CD14-positive monocyte (primary cell): ENCODE measurements around the gene SHMT2. TPM values are rescaled to one million over a fixed set of nuclear protein-coding genes. Genes with fewer than 3 reads are reported as not detected.

Experiments used
- DNase-seq, 3 donors: peaks; one replicate each; pipeline ENCODE4 v3.0.0-alpha.2; 2011 to 2022
- H2AFZ ChIP-seq: 2 replicates; pipeline ENCODE4 v1.6.0; 2012; ENCODE audit warnings: mild to moderate bottlenecking, low read depth, low read length, inconsistent platforms; ENCODE audit not compliant: insufficient read depth, poor library complexity, severe bottlenecking
- H3K27ac ChIP-seq, 2 donors: 1 replicate in 1 of 2; 2 replicates in 1 of 2; pipeline ENCODE4 v1.5.1; 2012 to 2013; ENCODE audit warnings: low read length in 2 of 2, control low read depth in 1 of 2, inconsistent platforms in 1 of 2, low read depth in 1 of 2, mild to moderate bottlenecking in 1 of 2
- H3K27me3 ChIP-seq, 2 donors: one replicate each; pipeline versions ENCODE4 v1.6.0 to v1.6.1; 2011 to 2013; ENCODE audit warnings: low read length in 2 of 2; ENCODE audit not compliant: control insufficient read depth in 2 of 2, insufficient read depth in 2 of 2
- H3K36me3 ChIP-seq, 2 donors: replicated peaks in 1 of 2; 1 replicate in 1 of 2; 2 replicates in 1 of 2; pipeline versions ENCODE4 v1.5.1 to v1.6.1; 2012 to 2013; ENCODE audit warnings: low read length in 2 of 2, control low read depth in 1 of 2, inconsistent platforms in 1 of 2, mild to moderate bottlenecking in 1 of 2; ENCODE audit not compliant: insufficient read depth in 2 of 2, control insufficient read depth in 1 of 2
- H3K4me1 ChIP-seq, 2 donors: 1 replicate in 1 of 2; 2 replicates in 1 of 2; pipeline versions ENCODE4 v1.5.1 to v1.6.1; 2012 to 2013; ENCODE audit warnings: low read length in 2 of 2, control low read depth in 1 of 2, inconsistent platforms in 1 of 2, mild to moderate bottlenecking in 1 of 2, moderate library complexity in 1 of 2; ENCODE audit not compliant: insufficient read depth in 2 of 2, control insufficient read depth in 1 of 2
- H3K4me2 ChIP-seq: replicated peaks from 2 replicates; pipeline ENCODE3; 2012; ENCODE audit warnings: low read length, moderate library complexity, mild to moderate bottlenecking; ENCODE audit not compliant: poor library complexity, severe bottlenecking; ENCODE audit errors: extremely low read depth
- H3K4me3 ChIP-seq, 3 experiments: fragments of 200-600 bp in 1 of 3; sonication (generic) in 1 of 3; replicated peaks in 1 of 3; 1 replicate in 2 of 3; 2 replicates in 1 of 3; pipeline ENCODE4 v1.5.1; 2011 to 2013; ENCODE audit warnings: low read length in 3 of 3, mild to moderate bottlenecking in 3 of 3, control low read depth in 2 of 3, low read depth in 2 of 3, inconsistent platforms in 1 of 3, moderate library complexity in 1 of 3
- H3K79me2 ChIP-seq: 2 replicates; pipeline ENCODE4 v1.6.0; 2012; ENCODE audit warnings: mild to moderate bottlenecking, control low read depth, inconsistent platforms, low read length, moderate library complexity; ENCODE audit not compliant: insufficient read depth
- H3K9ac ChIP-seq: 2 replicates; pipeline ENCODE4 v1.6.0; 2017; ENCODE audit warnings: low read length, mild to moderate bottlenecking; ENCODE audit not compliant: insufficient read depth, poor library complexity, severe bottlenecking
- H3K9me3 ChIP-seq, 2 donors: replicated peaks in 1 of 2; 1 replicate in 1 of 2; 2 replicates in 1 of 2; pipeline versions ENCODE4 v1.5.1 to v1.6.1; 2012 to 2013; ENCODE audit warnings: low read length in 2 of 2, control low read depth in 1 of 2; ENCODE audit not compliant: control insufficient read depth in 1 of 2, insufficient read depth in 1 of 2
- H4K20me1 ChIP-seq: 2 replicates; pipeline ENCODE4 v1.6.0; 2012; ENCODE audit warnings: mild to moderate bottlenecking, low read length, control low read depth, moderate library complexity; ENCODE audit not compliant: insufficient read depth
- H3K27ac Mint-ChIP-seq, 7 donors: one replicate each; pipeline ENCODE4 v1.8.0; 2020; ENCODE audit warnings: mild to moderate bottlenecking in 7 of 7, mixed read lengths in 7 of 7, moderate library complexity in 6 of 7, inconsistent platforms in 2 of 7
- H3K27me3 Mint-ChIP-seq, 3 donors: one replicate each; pipeline ENCODE4 v1.8.0; 2021 to 2022; ENCODE audit warnings: low read depth in 3 of 3, mild to moderate bottlenecking in 3 of 3, mixed read lengths in 3 of 3, moderate library complexity in 3 of 3, inconsistent platforms in 1 of 3
- H3K36me3 Mint-ChIP-seq, 2 donors: one replicate each; pipeline ENCODE4 v1.8.0; 2020; ENCODE audit warnings: mixed read lengths in 2 of 2, inconsistent platforms in 1 of 2, mild to moderate bottlenecking in 1 of 2
- H3K4me1 Mint-ChIP-seq: one replicate; pipeline ENCODE4 v1.8.0; 2020; ENCODE audit warnings: mild to moderate bottlenecking, mixed read lengths
- H3K4me3 Mint-ChIP-seq, 2 donors: one replicate each; pipeline ENCODE4 v1.8.0; 2020; ENCODE audit warnings: mild to moderate bottlenecking in 2 of 2, mixed read lengths in 2 of 2, moderate library complexity in 1 of 2
- H3K9me3 Mint-ChIP-seq, 7 donors: one replicate each; pipeline ENCODE4 v1.8.0; 2020 to 2022; ENCODE audit warnings: mixed read lengths in 7 of 7, mild to moderate bottlenecking in 6 of 7, moderate library complexity in 6 of 7, inconsistent platforms in 2 of 7
- CTCF ChIP-seq: fragments of 200-600 bp; IDR thresholded peaks from one replicate; pipeline ENCODE4 v1.8.0; 2022; ENCODE audit warnings: antibody characterized with exemption, mild to moderate bottlenecking
- WGBS: methylation state at CpG from one replicate; pipeline ENCODE4 v1.1.5; 2013; ENCODE audit warnings: missing lambda C conversion rate; ENCODE audit not compliant: insufficient coverage; 5-methylcytosine and 5-hydroxymethylcytosine counted together
- intact Hi-C, 2 donors: fragments of 100-400 bp; cut with micrococcal nuclease; formaldehyde crosslinking; loops; one replicate each; pipeline versions ENCODE4 v1.15.0 to v1.15.1; 2023
- polyA plus RNA-seq, 3 donors: library from polyadenylated mRNA; depleted of rRNA in 1 of 3; unstranded in 2 of 3; stranded (reverse) in 1 of 3; fragments of 300-500 nt in 2 of 3; fragments of >200 nt in 1 of 3; fragmentation: Illumina TruSeq in 2 of 3; gene quantifications; 1 replicate in 2 of 3; 2 replicates in 1 of 3; pipeline ENCODE4 v1.2.3, GENCODE V29; 2012 to 2021

The SHMT2 gene
- polyA plus RNA-seq, 3 donors = 36.8 to 52.0 (median 39.8) TPM

GRCh38 chr12:57276935-57277563, 47.5 kb downstream of the SHMT2 start:
- no peaks in the 10 kb centered on the region for H3K27me3 Mint-ChIP-seq
- no peaks in the 10 kb centered on the region for H3K79me2 ChIP-seq
- DNase-seq = no peak
- no peaks in the 10 kb centered on the region for H3K9me3 ChIP-seq
- H3K4me1 Mint-ChIP-seq = peaks cover 2% of the 10 kb centered on the region
- peak overlapping the region in 2 of 7 donors; percentile 4 to 28 for H3K27ac Mint-ChIP-seq
- no peak overlapping the region for H3K4me3 Mint-ChIP-seq
- H3K4me3 ChIP-seq = no peak overlapping the region
- WGBS = no CpG with 5 or more reads among the region's 4 CpGs
- H3K27me3 ChIP-seq = no peaks in the 10 kb centered on the region
- H3K9ac ChIP-seq = no peak overlapping the region
- H3K27ac ChIP-seq = no peak overlapping the region
- H2AFZ ChIP-seq = no peak overlapping the region
- TF ChIP-seq CTCF = no peak
- H3K36me3 Mint-ChIP-seq = peaks cover 89 to 99% of the 10 kb centered on the region in 2 donors
- no peaks in the 10 kb centered on the region for H3K4me1 ChIP-seq
- no peaks in the 10 kb centered on the region for H3K9me3 Mint-ChIP-seq
- H4K20me1 ChIP-seq = no peaks in the 10 kb centered on the region
- H3K4me2 ChIP-seq = no peak overlapping the region
- H3K36me3 ChIP-seq = peaks cover 65 to 90% of the 10 kb centered on the region in 2 donors
- intact Hi-C loops = no loop called here

- Histone ChIP-seq H3K79me2 (no peaks in the 10 kb centered on the region), H4K20me1 (no peaks in the 10 kb centered on the region), H3K27me3 (no peaks in the 10 kb centered on the region), H3K9me3 (no peaks in the 10 kb centered on the region), H2AFZ (no peak overlapping the region), H3K4me2 (no peak overlapping the region), H3K4me1 (no peaks in the 10 kb centered on the region), H3K4me3 (no peak overlapping the region), H3K27ac (no peak overlapping the region), H3K9ac (no peak overlapping the region), H3K36me3 (peaks cover 66 to 90% of the 10 kb centered on the region in 2 donors)
- H3K36me3 Mint-ChIP-seq = peaks cover 89 to 100% of the 10 kb centered on the region in 2 donors
- intact Hi-C loops = no loop called here
- H3K4me1 Mint-ChIP-seq = peaks cover 2% of the 10 kb centered on the region
- 100% methylated on average over 1 of the region's 15 CpGs for whole genome bisulfite sequencing
- H3K4me3 Mint-ChIP-seq = no peak overlapping the region
- no peak for TF ChIP-seq CTCF
- no peaks in the 10 kb centered on the region for H3K27me3 Mint-ChIP-seq
- no peaks in the 10 kb centered on the region for H3K9me3 Mint-ChIP-seq
- peak overlapping the region in 3 of 7 donors; percentile 16 to 45 (median 23) for H3K27ac Mint-ChIP-seq
- DNase-seq = no peak
Measured at GRCh38 chr12:57278465-57279381, 49.2 kb downstream of the SHMT2 start.
